Nucleus accumbens (tissue), 56 donors: ENCODE results near the gene SLC27A3.

Source experiments
- DNase-seq, 56 donors: peaks; one replicate each; lab custom pipeline; 2025; lab: John Stamatoyannopoulos, UW

SLC27A3 gene, protein sequence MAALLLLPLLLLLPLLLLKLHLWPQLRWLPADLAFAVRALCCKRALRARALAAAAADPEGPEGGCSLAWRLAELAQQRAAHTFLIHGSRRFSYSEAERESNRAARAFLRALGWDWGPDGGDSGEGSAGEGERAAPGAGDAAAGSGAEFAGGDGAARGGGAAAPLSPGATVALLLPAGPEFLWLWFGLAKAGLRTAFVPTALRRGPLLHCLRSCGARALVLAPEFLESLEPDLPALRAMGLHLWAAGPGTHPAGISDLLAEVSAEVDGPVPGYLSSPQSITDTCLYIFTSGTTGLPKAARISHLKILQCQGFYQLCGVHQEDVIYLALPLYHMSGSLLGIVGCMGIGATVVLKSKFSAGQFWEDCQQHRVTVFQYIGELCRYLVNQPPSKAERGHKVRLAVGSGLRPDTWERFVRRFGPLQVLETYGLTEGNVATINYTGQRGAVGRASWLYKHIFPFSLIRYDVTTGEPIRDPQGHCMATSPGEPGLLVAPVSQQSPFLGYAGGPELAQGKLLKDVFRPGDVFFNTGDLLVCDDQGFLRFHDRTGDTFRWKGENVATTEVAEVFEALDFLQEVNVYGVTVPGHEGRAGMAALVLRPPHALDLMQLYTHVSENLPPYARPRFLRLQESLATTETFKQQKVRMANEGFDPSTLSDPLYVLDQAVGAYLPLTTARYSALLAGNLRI

DNA sequence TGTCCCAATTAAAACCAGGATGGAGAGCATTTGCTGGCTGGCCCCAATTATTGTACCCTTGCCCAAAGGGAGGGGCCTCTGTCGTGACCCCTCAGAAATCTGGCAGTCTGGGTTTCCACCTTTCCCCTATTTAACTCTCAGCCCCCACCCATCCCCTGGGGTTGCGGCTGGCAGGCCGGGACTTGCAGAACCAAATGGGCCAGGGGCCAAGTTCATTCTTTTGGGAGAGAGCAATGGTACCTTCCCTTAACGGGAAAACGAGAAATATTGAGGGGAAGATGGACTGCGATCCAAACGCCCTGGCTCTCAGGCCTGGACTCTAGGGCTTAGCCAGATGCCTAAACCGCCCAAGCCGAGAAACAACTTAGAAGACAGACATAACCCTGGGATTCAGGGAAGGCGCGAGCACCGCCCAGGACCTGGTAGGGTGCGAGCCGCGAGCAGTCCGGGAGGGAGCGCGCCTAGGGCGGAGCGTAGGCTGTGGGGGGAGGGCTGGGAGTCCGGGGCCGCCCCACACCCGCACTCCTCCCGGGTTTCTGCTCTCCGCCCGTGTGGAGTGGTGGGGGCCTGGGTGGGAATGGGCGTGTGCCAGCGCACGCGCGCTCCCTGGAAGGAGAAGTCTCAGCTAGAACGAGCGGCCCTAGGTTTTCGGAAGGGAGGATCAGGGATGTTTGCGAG lies at the start of gene SLC27A3:
Gene SLC27A3, plus strand, starts transcription at position 628 of the 678 bp plus-strand sequence. CDS start 91 bp downstream, outside the sequence.
- DNase-seq: peak in 47 of 56 donors; percentile 16 to 79 (median 48)

DNA sequence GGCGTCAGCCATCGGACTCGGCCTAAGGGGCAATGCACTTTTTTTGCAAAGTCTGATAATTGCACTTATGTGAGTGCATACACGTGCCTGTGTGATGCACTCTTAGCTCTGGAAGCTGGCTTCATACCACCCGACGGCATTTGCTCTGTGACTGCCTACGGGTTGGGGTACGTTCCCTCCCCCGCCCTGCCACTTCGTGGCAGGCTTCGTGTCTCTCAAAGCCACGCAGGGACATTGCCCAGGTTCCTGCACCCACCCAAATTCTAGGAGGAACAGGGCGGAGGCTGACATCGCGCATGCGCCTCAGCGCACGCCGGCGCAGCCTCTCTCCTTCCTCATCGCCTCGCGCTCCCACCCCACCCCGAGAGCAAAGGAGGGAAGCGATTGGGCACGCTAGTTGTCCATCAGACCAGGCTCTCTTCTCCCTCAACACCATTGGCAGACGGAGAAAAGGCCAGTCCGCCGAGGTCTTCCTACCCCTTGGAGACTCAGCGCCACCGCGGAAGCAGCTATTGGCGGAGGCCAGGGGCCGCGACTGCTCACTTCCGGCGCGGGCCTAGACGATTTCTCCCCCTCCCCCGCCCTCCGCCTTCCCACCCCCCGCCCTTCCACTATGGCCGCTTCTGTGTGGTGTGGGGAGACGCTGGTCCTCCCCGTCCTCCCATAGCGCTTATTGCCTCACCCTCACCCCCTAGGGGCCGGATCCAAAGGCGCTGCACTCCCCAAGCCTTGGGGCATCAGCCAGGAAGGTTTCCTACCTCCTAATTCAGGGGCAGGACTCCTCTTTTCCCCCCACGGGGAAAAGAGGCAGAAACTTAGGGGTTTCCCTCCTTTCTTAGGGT lies 47.5 kb upstream of the SLC27A3 start, which contains the start of gene INTS3:
Gene INTS3, plus strand, starts transcription at position 588 of the 842 bp plus-strand sequence. CDS start 585 bp downstream, outside the sequence.
- DNase-seq: peak; percentile 89 to 100 (median 99)

DNA sequence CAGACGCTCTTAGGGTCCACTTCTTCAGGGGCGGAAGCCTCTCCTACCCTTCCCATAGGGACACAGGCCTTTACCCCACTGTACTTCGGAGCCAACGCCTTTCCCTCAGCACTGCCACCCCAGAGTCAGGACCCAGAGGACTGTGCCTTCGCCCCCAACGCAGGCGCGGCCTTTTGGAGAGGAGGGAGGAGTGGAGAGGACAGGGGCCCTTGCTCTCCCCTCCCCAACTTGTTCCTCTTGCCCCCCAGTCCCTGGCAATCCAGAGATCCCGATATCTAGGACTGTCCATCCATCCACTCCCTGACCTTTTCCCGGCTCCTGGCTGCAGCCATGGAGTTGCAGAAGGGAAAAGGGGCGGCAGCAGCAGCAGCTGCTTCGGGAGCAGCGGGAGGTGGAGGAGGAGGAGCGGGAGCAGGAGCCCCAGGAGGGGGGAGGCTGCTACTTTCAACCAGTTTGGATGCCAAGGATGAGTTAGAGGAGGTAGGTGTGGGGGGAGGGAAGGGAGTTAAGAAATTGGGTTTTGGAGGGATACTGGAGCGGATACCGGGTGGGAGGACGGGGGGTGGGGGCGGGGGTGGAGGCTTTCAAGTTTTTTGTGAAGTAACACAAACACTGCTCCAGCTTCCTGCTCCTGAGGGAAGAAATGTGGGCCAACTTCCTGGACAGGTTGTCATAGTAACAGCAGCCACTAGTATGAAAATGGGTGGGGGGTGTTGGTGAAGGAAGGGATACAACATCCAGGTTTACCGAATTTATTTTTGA lies 46.7 kb upstream of the SLC27A3 start:
- peak in 46 of 56 donors; percentile 6 to 63 (median 34) for DNase-seq

DNA sequence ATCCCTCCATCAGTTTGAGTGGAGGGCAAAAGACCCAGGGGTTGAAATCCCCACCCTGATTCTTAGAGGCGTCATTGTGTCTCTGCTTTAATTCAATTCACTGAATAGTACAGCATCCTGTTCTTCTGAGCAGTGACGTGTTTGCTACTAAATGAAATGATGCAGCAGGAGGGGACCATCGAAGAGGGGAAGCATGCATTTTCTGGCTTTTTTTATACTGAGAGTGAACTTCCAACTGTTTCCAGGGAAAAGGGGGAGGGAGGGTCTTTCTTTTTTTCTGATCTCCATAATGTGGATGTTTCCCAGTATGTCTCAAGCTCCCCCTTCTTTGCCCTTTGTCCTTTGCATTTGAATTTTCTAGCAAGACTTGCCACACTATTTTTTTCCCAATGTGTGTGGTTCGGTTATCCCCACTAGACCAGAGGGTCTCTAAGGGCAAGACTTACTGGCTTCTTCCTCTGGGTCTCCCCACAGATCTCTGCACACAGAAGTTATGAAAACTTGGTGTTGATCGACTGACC lies 44.7 kb upstream of the SLC27A3 start:
- DNase-seq: no peak

DNA sequence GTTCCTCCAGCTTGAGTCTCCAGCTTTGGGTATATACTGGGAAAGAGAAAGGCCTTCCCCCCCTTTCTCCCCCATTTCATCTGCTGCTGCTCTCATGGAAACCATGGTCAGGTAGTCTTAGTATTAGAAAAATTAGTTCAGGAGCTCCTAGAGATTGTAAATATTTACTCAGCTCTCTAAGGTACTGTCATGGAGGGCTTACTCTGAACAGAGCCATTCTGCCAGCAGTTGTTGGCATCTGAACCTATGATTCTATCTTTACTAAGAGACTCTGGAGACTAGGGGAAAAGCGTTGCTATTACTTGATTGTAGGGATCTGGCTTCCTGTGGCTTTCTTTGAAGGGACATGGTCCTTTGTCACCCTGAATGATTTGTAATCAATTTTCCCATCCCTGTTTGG lies 41.2 kb upstream of the SLC27A3 start:
- no peak for DNase-seq

DNA sequence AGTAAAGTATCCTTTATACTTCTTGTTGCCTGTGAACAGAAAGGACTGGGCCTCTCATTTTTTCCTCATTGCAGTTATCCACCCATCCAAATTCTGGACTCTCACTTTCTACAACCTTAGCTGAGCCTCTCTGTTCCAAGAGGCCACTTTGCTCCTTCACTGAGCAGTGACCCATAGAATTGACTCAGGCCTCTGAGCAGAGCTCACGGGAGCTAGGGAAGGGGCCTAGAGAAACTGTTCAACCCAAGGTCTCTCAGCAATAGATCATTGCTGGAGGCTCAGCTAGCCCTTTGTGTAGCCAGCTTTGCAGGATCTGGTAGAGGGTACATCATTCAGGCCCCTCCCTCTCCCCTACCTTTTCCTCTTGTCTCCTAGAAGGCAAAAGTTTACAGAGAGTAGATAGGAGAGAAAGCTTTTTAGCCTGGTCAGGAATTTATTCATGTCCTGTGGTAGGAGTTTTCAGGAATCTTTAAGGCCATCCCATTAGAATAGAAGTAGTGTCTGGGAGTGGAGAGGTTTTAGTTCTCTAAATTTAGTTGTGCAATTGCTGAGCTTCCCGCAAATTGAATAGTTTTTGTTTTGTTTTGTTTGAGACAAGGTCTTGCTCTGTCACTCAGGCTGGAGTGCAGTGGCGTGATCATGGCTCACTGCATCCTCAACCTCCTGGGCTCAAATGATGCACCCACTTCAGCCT lies 40.7 kb upstream of the SLC27A3 start:
- DNase-seq: no peak

DNA sequence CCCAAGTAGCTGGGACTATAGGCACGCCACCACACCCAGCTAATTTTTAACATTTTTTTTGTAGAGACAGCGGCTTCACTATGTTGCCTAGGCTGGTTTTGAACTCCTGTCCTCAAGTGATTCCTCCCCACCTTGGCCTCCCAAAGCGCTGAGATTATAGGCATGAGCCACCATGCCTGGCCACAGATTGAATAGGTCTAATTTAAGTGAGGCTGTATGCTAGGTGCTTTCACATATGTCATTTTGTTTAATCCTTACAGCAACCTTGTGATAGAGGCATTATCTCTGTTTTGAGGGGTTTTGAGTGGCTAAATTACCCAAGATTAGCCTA lies 40.2 kb upstream of the SLC27A3 start:
- DNase-seq: no peak

DNA sequence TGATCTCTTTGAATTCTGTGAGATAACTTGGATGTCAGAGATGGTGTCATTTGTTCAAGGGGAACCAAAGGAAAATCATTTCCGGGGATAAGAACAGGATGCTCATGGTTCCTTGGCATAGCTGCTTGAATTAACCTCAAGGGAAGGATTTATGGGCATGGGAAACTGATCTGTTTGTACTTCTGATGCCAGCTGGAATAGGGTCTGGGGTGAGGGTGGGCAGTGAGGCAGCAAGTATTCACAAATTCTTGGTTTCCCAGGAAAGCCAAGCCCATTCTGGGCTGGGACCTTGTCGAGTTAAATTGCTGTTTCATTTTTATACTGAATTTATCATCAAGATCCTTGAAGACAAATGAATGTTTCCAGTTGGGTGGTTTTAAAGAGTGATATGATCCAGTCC lies 33.2 kb upstream of the SLC27A3 start:
- no peak for DNase-seq

DNA sequence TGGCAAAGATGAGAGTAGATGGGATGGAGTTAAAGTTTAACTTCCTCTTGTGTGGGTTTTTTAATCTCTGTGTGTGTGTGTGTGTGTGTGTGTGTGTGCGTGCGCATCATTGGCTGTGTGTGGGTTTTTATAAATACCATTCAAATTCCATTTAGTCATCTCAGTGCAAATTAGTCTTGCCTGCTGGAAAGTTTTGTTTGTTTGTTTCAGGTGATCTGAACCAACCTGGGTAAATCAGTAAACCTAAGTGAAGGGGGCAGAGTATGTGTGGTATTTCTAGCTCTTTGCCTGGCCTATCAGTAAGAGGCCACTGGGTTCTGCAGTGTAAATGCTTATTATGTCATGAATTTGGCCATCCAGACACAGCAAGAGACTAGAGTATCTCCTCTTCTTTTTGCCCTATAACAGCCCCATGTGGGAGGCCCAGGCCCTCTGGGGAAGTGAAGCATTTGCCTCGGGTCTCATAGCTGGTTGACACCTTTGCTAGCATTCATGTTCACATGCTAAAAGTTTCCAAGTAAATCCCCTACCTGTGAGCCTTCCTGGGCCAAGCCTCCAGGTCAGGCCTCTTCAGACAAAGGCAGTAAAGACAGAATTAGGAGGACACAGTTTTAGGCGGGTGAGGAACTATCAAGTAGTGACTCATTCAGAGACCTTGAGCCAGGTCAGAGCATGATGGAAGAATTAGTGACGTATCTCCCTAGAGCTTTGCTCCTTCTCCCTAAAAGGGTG lies 32.6 kb upstream of the SLC27A3 start:
- no peak for DNase-seq

DNA sequence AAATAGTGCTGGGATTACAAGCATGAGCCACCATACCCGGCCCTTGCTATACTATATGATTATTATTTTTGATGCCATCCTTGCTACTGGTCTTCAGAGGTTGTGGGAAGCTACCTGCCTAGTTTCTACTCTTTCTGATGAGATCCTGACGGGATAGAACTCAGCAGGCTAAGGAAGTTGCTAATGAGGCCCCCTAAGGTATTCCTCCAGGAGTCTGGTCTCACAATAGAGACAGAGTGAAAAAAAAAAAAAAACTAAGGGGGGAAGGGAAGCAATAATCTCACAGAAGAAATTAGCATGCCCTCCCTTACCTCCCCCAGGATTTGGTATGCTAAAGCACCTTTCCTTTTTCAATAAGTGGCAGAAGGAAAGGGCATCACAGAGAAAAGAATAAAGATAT lies 29.8 kb upstream of the SLC27A3 start:
- DNase-seq: no peak

DNA sequence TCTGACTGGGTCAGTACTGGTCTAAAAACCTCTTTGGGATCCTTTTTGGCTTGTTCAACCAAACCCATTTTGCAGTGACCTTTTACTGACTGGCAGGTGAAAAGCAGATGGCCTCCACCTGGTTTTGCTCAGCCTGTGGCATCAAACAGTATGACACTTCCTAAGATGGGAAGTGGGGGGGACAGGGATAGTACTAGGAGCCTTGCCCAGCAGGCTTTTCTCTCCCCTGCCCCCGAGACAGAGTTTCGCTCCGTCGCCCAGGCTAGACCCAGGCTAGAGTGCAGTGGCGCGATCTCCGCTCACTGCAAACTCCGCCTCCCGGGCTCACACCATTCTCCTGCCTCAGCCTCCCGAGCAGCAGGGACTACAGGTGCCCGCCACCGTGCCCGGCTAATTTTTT lies 29.0 kb upstream of the SLC27A3 start:
- DNase-seq: no peak

DNA sequence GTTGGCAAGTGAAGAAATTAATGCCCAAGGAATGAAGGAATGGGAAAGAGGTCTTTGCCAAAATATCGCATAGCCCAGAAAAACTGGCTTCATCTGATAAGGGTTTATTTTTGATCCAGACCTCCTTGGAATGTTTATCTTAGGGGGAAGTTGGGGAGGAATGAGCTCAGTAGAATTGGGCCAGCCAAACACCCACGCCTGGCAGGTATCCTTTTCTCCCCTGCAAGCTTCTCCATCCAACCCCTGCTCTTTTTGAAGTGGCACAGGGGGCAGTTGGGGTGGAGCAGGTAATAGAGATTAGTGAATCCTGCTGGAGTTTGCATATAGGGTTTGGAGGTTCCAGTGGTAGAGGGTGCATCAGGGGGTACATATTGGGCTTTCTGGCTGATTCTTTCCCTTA lies 26.3 kb upstream of the SLC27A3 start:
- DNase-seq: no peak

DNA sequence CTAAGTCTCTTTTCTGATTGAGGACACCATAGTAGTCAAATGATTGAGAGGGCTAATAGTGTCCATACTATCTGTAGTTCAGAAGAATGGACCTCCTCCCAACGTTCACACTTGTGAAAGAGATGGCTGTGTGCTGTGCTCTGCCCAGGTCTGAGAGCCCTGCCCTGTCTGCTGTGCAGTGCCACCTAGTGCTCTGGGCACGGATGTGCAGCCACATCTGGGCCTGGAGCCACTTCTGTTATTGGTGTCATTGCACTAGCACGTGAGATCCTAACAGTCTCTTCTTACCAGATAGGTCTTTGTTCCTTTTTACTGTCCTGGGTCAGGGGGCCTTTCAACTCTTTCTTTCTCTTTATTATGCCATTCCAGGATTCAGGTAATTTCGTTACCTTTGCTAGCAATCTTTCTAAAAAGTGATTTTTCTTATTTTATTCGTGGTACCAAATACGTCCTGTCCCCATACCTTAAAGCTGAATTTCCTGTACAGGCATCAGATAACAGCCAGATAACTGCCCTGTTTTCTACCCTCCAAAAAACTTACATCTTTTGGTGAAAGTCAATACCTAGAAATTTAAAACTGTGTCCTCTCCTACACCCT lies 25.7 kb upstream of the SLC27A3 start:
- DNase-seq: peak in 53 of 56 donors; percentile 6 to 84 (median 56)

DNA sequence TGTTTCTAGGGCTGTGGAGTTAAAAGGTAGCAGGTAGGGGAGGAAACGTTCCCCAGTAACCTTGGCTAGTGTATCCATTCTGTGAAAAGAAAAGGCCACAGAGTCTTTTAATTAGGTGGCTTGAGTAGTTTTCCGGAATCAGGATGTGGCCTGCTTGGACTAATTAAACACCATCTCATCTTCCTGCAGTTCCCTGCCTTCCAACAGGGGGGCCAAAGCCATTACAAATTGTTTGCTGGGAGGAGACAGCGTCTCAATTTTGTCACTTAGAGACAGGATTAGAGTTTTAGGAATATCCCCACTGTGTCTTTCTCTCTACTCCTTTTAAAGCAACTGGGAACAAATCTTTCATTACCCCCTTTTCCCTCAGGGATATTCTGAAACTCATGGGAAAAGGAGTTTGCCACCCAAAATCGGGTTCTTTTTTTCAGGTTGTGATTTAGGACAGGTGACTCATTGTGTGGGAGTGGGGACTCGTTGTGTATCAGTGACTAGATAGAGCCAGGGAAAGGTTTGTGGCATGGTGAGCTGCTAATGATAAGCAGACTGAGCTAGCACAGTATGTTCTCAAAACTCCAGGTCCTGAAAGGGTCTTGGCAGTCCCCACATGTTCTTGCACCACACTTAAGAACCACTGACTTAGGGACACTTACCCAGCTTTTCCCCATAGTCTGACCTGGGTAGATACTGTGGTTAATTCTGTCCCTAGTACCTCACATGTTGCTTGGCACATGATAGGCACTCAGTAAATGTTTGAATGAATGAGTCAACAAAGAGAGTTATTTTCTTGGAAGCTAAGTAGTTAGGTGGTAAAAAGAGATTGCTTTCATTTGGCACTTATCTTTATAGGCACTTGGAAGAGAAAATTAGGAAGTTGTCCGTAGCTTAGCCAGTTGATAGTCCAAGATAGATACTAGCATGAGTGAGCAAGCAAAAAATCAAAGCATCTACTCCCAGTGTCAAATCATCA lies 24.9 kb upstream of the SLC27A3 start:
- no peak for DNase-seq

DNA sequence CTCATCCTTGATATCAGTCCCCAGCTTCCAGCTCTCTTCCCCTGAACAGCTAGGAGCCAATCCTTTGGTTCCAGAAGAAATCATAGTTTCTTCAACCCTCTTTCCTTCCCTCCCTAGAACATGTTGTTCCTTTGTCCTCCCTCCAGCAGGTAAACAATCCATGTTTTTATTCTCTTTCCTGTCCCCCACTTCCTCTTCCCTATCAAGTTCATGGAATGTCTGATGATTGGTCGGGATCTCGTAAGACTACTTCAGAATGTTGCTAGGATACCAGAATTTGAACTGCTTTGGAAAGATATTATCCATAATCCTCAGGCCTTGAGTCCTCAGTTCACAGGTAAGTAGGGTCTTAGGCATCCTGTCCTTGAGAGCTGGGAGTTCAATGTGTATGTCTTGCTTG lies 23.1 kb upstream of the SLC27A3 start:
- no peak for DNase-seq

DNA sequence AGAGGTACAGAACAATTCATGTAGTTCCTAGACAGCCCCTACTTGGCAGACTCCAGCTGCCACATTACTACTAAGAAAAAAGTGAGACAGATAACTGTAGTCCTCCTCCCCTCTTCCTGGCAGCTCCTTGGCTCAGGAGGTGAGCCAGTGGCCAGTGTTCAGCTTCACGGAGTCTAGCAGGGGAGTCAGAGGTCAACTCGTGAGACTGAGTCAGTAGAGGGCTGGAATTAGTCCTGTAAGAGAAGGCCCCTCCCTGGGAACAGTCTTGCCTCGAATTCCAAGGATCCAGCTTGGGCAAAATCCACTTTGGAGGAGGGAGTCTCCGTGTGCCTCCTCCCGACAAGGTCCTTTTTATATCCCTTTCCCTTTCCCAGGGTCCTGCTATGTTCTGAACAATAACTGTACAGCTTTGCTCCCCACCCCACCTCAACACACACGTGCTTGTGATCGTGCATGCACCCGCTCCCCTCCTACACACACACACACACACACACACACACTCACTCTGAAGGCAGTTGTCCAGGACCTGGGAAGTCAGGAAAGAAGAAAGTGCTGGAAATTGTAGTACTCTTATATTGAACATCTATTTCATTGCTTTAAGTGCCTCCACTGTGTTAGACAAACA lies 22.5 kb upstream of the SLC27A3 start:
- DNase-seq: no peak
